ENCODE results near the gene NPB.

- TF ChIP-seq CTCF (IDR thresholded peaks at IDR 0.05; ENCODE audit: low read depth, low read length, poor library complexity, severe bottlenecking) (no peak), EZH2phosphoT487 (IDR thresholded peaks at IDR 0.05; ENCODE audit: borderline replicate concordance, low read length) (no peak)
Observed at GRCh38 chr17:81908793-81909192, 6.8 kb downstream of the NPB start.

Data from DOHH2 (cell line).